Activated CD4-positive, CD25-positive, alpha-beta regulatory T cell treated with anti-CD3 and anti-CD28 coated beads, Interleukin-2, amount 50 U/mL, for 72 hours (primary cell): Measurements from ENCODE around the gene WDR7.

ENCODE experiments used
- DNase-seq: peaks from one replicate; pipeline ENCODE4 v3.0.0; 2021

Gene WDR7

GRCh38 chr18:56723706-56724105, 72.5 kb downstream of the WDR7 start:
- DNase-seq = no peak

DNA sequence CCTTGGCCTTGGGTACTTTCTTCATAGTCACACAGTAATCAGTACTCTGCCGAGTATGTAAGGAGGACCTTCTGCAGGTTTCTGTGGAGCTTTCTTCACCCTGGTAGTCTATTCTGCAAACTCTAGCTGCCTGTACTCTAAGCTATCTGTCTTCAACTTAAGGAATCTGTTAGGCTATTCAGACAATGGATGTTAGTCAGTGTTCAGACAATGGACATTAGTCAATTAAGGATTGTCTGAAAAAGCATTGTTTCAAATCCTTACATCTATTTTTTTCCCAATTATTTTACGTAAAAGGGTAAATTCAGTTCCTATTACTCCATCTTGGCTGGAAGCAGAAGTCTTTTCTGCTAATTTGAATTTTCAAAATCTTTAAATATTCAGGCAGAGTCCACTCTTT, 75.7 kb downstream of the WDR7 start:
- no peak for DNase-seq

DNA sequence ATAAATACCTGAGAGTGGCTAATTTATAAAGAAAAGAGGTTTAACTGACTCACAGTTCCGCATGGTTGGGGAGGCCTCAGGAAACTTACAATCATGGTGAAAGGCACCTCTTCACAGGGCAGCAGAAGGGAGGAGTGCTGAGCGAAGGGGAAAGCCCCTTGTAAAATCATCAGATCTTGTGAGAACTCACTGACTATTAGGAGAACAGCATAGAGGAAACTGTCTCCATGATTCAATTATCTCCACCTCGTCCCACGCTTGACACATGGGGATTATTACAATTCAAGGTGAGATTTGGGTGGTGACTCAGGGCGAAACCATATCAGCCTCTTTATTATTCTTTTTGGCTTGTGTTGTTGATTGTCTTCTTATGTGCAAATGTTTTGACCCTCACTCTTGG, 76.2 kb downstream of the WDR7 start:
- no peak for DNase-seq

GRCh38 chr18:56728741-56729140, 77.6 kb downstream of the WDR7 start:
- no peak for DNase-seq

DNA sequence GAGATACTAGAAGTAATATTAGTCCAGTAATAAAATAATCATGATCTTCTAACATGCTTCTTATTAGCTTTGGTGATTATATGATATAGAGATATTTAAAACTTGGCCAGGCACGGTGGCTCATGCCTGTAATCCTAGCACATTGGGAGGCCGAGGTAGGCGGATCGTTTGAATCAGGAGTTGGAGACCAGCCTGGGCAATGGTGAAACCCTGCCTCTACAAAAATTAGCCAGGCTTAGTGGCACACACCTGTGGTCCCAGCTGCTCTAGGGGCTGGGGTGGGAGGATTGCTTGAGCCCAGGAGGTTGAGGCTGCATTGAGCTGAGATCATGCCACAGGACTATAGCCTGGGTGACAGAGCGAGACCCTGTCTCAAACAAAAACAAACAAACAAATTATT, 87.0 kb downstream of the WDR7 start:
- no peak for DNase-seq

GRCh38 chr18:56739731-56740130, 88.6 kb downstream of the WDR7 start:
- DNase-seq = no peak

- DNase-seq = no peak
Observed at GRCh38 chr18:56740645-56741044, 89.5 kb downstream of the WDR7 start.

GRCh38 chr18:56741685-56742084, 90.5 kb downstream of the WDR7 start:
- no peak for DNase-seq

GRCh38 chr18:56743115-56743514, 92.0 kb downstream of the WDR7 start:
- DNase-seq = no peak

DNA sequence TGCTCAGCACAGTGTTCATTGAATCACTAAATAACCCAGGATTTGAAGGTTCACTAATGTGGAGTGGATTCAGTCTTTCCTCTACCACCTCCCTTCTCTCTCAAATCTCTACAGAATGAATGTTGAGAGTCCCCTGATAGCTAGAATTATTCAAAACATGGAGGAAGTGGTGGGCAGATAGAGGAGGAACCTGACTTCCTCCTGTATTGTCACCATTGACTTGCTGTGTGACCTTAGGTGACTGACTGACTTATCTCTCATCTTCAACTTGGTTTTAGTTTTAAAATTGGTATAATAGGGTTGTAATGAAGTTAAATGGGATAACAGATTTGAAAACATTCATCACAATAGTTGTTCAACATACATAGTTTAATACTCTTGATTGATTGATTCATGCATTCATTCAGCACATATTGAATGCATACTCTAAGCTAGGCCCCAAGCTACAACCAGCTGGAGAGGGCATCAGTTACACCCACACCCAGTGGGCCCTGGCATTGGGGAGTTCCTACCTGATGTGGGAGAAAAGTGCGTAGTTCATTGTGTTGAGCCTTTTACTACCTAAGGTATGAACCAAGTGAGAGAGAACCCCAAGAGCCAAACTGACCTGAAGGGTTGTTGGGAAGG, 96.0 kb downstream of the WDR7 start:
- no peak for DNase-seq

- DNase-seq = no peak
Observed at GRCh38 chr18:56747857-56748256, 96.7 kb downstream of the WDR7 start.

DNA sequence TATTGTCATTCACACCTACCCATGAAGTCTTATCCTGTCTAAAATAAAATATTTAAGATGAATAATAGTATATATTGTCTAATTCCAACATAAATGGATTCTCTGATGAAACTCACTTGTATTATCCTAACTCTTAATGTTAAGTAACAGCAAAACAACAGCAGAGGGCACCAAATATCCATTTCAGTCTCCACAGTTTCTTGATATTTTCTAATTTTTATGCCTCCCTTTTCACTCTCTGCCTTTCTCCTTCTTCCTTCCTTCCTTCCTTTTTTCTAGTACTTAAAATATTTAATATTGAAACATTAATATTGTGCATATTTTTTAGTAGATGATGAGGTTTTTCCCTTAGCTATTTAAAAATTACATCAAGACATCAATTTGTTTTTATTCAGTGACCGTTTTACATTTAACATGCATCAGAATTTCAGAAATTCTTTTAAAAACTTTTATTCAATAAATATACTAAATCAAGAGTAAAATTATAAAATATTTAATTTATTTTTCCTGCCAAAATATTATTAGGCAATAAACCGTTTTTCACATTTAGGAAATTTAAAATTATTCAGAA, 97.6 kb downstream of the WDR7 start:
- DNase-seq = no peak

GRCh38 chr18:56756966-56757365, 105.8 kb downstream of the WDR7 start:
- DNase-seq = no peak

DNA sequence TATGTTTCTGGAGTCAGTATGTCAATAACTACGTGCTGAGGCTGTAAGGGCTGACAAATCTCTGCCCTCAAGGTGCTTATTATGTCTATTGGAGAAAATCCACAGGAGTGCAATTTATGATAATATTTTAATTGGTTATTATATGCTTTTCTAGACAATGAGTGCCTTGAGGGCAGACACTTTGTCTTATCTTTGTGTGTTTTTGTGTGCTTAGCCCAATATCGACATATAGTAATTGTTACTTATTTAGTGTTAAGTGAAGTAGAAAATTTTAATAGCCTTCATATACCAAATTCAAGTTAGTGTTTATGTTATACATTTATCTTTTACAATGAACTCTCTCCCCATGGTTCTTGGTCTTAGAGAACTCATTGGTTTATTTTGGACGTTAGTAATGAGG, 118.9 kb downstream of the WDR7 start:
- no peak for DNase-seq

- no peak for DNase-seq
Observed at GRCh38 chr18:56770873-56771272, 119.7 kb downstream of the WDR7 start.

DNA sequence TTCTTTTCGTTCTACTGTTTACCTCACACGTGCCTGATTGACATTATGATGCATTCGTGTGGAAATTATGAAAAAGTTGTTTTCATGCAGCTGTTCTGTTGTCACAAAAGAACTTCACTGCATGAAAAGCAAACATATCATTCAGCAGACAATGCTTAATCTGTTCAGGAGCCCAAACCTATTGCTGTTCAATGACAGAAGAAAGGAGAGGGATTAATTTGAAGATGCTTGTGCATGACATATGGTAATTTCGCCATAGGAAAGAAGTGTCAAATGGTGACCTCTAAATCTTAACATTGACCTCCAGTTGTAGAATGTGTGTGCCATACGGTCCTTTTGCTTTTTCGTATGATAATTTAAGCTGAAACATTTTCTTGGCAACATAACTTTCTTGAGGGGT, 124.5 kb downstream of the WDR7 start:
- no peak for DNase-seq

- no peak for DNase-seq
Observed at GRCh38 chr18:56787390-56787789, 136.2 kb downstream of the WDR7 start.

DNA sequence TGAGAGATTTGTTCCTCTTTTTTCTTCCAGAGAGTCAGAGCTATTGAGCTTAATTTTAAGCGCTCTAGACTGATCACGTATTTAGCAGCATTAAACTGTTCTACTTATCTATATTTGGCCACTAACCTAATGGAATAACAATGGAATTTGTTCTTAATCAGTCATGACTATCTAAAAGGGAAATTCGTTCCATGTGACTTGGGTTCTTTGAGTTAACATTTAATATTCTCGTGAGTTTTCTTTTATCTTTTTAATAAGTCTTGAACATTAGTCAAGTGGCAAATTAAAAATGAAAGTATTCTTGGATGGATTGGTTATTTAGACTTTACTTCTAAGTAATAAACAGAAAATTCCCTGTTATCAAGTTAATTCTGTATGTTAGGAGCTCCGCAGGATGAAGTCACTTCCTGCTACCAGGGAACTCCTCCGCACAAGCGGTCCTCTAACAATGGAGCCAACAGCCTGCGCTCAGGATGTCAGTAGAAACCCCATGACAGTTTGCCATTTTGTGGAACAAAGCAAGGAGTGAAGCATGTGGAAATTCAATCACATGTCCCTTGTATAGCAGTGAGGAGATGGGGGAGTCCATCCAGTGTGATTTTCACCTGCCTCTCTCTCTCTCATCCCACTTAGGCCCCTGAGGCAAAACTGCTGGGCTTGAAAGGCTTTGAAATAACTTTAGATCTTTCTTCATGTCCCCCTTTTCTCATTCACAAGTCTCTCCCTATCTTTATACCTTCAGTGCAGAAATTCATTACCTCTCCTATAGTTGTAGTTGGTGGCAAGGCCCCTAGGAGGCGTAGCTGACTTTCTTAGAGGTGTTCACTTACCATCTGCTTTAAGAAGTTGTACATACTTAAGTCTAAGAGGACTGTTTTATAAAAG, 138.1 kb downstream of the WDR7 start:
- peak; percentile 29 for DNase-seq

DNA sequence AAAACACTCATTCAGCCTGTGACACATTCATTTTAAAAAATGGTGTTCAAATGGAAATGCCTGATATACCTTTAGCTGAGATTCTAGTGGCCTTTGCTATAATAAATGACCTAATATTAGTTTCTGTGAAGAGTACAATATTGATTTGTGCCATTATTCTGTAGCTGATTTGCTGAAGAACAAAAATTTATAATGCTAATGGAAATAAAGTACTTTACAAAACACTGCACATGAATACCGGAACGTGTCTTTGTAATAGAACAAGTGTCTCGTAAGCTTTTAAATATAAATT, 138.7 kb downstream of the WDR7 start:
- no peak for DNase-seq

DNA sequence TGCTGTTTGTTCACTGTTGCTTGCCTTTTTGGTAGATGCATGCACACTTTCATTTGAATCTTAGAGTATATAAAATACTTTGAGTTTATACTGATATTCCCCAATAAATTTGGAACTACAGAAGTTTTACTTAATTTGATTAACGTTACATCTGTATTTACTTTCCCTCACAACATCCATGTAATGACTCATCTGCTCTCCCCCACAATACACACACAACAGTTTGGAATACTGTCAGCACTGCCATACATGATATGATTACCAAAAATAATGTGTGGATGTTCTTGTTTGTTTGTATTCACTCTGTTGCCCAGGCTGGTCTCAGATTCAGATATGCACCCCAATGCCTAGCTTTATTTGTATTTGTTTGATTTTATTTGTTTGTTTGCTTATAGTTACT, 144.2 kb downstream of the WDR7 start:
- DNase-seq = no peak

- no peak for DNase-seq
Observed at GRCh38 chr18:56799756-56800155, 148.6 kb downstream of the WDR7 start.

GRCh38 chr18:56803051-56803450, 151.9 kb downstream of the WDR7 start:
- DNase-seq = no peak

- no peak for DNase-seq
Observed at GRCh38 chr18:56804395-56804794, 153.2 kb downstream of the WDR7 start.

DNA sequence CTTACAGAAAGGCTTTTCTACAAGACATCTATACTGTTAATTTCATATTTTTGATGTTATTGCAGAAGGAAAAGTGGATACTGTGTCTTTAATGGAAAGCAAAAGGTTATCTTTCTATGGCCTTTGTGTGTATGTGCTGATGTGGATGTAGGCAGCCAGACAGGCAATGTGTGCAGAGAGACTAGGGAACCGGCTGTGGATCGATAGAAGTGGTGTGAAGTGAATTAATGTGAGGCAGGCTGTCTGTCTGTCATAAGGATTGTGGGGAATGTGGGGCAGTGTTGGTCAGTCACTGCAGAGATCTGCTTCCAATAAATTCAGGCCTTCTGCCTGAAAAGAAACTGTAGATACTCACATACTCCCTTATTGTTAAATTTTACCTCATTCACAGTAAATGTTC, 156.7 kb downstream of the WDR7 start:
- DNase-seq = no peak

DNA sequence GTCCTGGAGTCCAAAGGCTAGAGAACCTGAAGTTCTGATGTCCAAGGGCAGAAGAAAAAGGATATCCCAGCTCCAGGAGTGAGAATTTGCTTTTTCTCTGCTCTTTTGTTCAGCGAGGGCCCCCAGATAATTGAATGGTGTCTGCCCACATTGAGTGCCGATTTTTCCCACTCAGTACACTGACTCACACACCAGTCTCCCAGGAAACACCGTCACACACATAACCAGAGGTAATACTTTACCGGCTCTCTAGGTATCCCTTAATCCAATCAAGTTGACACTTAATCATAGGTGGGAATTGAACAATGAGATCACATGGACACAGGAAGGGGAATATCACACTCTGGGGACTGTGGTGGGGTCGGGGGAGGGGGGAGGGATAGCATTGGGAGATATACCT, 161.5 kb downstream of the WDR7 start:
- no peak for DNase-seq
